PC-9 (cell line): ENCODE data around the gene ETNK2.

Experiments used
- CTCF ChIP-seq: fragments of 200-600 bp; sonication (generic); conservative IDR thresholded peaks from 2 replicates; pipeline ENCODE4 v1.6.1; 2017; ENCODE audit warnings: mixed run types, antibody characterized with exemption, mild to moderate bottlenecking, moderate library complexity
- EZH2 ChIP-seq: fragments of 200-600 bp; sonication (generic); IDR thresholded peaks from 2 replicates; pipeline ENCODE4 v1.8.0; 2017; ENCODE audit warnings: antibody characterized with exemption, low read depth

GRCh38 chr1:204180133-204180532 lies 28.3 kb upstream of the ETNK2 start:
- TF ChIP-seq CTCF: no peak
- no peak for TF ChIP-seq EZH2
